ENCODE data around the gene ARHGEF7.

The ARHGEF7 gene

GRCh38 chr13:111140562-111141105, 25.5 kb downstream of the ARHGEF7 start:
- DNase-seq = no peak

GRCh38 chr13:111142472-111142871, 27.4 kb downstream of the ARHGEF7 start:
- DNase-seq = no peak

GRCh38 chr13:111143865-111144540, 28.9 kb downstream of the ARHGEF7 start:
- no peak for DNase-seq

GRCh38 chr13:111145071-111145470, 30.0 kb downstream of the ARHGEF7 start:
- no peak for DNase-seq

GRCh38 chr13:111145506-111145905, 30.4 kb downstream of the ARHGEF7 start:
- no peak for DNase-seq

GRCh38 chr13:111152844-111153243, 37.7 kb downstream of the ARHGEF7 start:
- no peak for DNase-seq

GRCh38 chr13:111153279-111153976, 38.3 kb downstream of the ARHGEF7 start:
- peak; percentile 10 to 47 for DNase-seq

GRCh38 chr13:111153977-111154332, 38.8 kb downstream of the ARHGEF7 start:
- DNase-seq = peak in 1 of 2 experiments; percentile 0

GRCh38 chr13:111156421-111156820, 41.3 kb downstream of the ARHGEF7 start:
- no peak for DNase-seq

GRCh38 chr13:111158136-111158805, 43.2 kb downstream of the ARHGEF7 start:
- no peak for DNase-seq

GRCh38 chr13:111159362-111160320, 44.5 kb downstream of the ARHGEF7 start:
- no peak for DNase-seq

- DNase-seq = no peak
These were observed 45.5 kb downstream of the ARHGEF7 start for GRCh38 chr13:111160648-111161047.

GRCh38 chr13:111161601-111162600, 46.8 kb downstream of the ARHGEF7 start:
- DNase-seq = no peak

GRCh38 chr13:111165241-111166010, 50.3 kb downstream of the ARHGEF7 start:
- DNase-seq = no peak

GRCh38 chr13:111166882-111167675, 52.0 kb downstream of the ARHGEF7 start:
- DNase-seq = no peak

- no peak for DNase-seq
These were observed 53.0 kb downstream of the ARHGEF7 start for GRCh38 chr13:111168107-111168506.

GRCh38 chr13:111171112-111171511, 56.0 kb downstream of the ARHGEF7 start:
- DNase-seq = no peak

- DNase-seq = no peak
These were observed 56.5 kb downstream of the ARHGEF7 start for GRCh38 chr13:111171629-111172028.

- no peak for DNase-seq
These were observed 59.4 kb downstream of the ARHGEF7 start for GRCh38 chr13:111174377-111175114.
